Measurements from ENCODE around the gene LDAH.

Gene LDAH

DNA sequence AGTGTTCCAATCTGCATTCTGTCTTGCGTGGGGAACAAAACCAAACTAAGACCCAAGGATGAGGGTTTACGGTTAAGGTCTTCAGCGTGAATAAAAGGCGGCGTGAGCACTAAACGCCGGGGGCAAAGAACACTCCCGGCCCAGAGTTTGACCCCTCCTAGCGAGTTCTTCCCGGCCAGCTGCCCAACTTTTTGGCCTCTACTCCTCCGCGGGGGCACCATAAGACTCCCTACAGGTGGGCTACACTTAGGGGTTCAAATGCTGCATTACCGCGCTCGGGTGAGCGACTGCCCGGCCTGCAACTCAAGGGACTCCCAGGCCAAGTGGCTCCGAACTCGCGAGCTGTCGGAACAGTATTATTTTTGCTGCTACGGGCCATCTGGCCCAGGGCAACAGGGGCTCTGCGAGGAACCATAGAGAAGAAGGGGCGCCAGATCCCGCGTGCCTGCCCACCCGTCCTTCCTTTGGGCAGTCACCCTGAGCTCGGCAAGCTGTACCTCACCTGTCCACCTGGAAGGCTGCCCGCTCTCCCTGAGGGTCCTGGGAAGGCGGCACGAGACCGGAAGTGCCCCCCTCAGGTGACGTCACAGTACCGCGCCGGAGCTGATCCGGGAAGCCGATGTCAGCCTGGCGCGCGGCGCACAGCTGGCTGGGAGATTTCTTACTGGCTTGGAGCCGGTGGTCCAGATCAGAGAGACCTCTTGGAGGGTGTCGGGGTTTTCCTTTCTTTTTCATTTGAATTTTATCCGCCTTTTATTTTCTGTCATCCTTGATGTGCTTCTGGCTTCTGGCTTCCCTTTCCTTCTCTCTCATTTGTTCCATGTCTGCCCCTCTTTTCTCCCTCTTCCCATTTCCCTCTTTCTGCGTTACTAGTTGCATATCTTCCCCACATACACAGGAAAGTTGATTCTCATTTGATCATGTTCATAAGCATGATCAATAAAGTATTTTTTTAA lies at the start of gene LDAH:
TSS of gene LDAH (minus strand) at position 567 of the 956 bp plus-strand sequence. CDS start 21,638 bp downstream, outside the sequence.
- H3K36me3 ChIP-seq (ENCODE audit: control insufficient read depth in 5 of 5, insufficient read depth in 5 of 5, low read length in 5 of 5): no peaks in the 10 kb centered on the region
- H3K4me1 ChIP-seq (ENCODE audit: control insufficient read depth in 5 of 5, insufficient read depth in 5 of 5, low read length in 5 of 5): peaks cover 0 to 15% (median 2%) of the 10 kb centered on the region in 5 donors
- peak within 1 kb of the TSS; percentile 91 for H3K27ac ChIP-seq (ENCODE audit: low read depth, low read length)
- no peaks in the 10 kb centered on the region for H3K9me3 ChIP-seq (ENCODE audit: control insufficient read depth in 5 of 5, low read length in 5 of 5)
- H3K9ac ChIP-seq (ENCODE audit: low read length in 5 of 5): peak within 1 kb of the TSS; percentile 68 to 90 (median 89)
- no peaks in the 10 kb centered on the region for H3K27me3 ChIP-seq (ENCODE audit: control insufficient read depth in 5 of 5, insufficient read depth in 4 of 5, low read length in 5 of 5)
- peak within 1 kb of the TSS; percentile 82 to 95 (median 95) for H3K4me3 ChIP-seq (ENCODE audit: low read depth in 1 of 5, low read length in 5 of 5)

DNA sequence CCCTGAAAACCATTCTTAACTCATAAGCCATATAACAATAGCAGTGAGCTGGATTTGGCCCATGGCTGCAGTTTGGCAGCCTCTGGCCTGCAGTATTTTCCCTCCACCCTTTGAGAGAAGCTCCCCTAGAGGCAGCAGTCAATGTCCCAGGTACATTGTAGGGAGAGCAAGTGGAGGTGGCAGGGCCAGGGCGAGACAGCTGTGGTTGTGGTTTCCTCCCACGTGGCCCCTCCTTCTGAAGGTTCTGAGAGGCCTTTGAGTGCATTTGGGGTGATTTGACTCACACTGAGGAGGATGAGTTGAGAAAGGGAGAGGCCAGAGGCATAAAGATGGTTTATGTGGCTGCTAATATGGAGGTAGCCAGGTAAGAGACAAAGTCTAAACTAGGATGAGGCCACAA lies 45.5 kb upstream of the LDAH start:
- H3K4me3 ChIP-seq (ENCODE audit: low read depth in 1 of 5, low read length in 5 of 5): no peak overlapping the region
- no peaks in the 10 kb centered on the region for H3K36me3 ChIP-seq (ENCODE audit: control insufficient read depth in 5 of 5, insufficient read depth in 5 of 5, low read length in 5 of 5)
- no peak overlapping the region for H3K27ac ChIP-seq (ENCODE audit: low read depth, low read length)
- H3K9me3 ChIP-seq (ENCODE audit: control insufficient read depth in 5 of 5, low read length in 5 of 5): peaks cover 0 to 5% (median 0%) of the 10 kb centered on the region in 5 donors
- H3K9ac ChIP-seq (ENCODE audit: low read length in 5 of 5): no peak overlapping the region
- peaks cover 0 to 7% (median 2%) of the 10 kb centered on the region in 5 donors for H3K27me3 ChIP-seq (ENCODE audit: control insufficient read depth in 5 of 5, insufficient read depth in 4 of 5, low read length in 5 of 5)
- H3K4me1 ChIP-seq (ENCODE audit: control insufficient read depth in 5 of 5, insufficient read depth in 5 of 5, low read length in 5 of 5): no peaks in the 10 kb centered on the region

DNA sequence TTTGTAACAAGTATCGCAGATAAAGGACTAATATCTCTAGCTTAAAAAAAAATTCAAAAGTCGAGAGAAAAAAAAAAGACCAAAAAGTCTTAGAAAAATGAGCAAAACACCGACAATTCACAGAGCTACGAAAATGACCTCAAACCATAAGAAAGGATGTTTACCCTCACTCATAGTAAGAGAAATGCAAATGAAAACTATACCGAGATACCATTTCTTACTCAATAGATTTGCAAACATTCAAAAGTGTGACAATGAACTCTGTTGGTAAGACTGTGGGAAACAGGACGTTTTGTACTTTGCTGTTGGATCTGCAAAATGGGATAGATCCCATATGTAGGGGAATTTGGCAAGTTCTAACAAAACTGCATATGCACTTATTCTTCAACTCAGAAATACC lies 39.9 kb upstream of the LDAH start:
- Histone ChIP-seq H3K36me3 (ENCODE audit: control insufficient read depth in 5 of 5, insufficient read depth in 5 of 5, low read length in 5 of 5) (no peaks in the 10 kb centered on the region), H3K9me3 (ENCODE audit: control insufficient read depth in 5 of 5, low read length in 5 of 5) (peaks cover 0 to 5% (median 0%) of the 10 kb centered on the region in 5 donors), H3K4me1 (ENCODE audit: control insufficient read depth in 5 of 5, insufficient read depth in 5 of 5, low read length in 5 of 5) (no peaks in the 10 kb centered on the region), H3K27me3 (ENCODE audit: control insufficient read depth in 5 of 5, insufficient read depth in 4 of 5, low read length in 5 of 5) (peaks cover 0 to 2% (median 0%) of the 10 kb centered on the region in 5 donors), H3K9ac (ENCODE audit: low read length in 5 of 5) (no peak overlapping the region), H3K27ac (ENCODE audit: low read depth, low read length) (no peak overlapping the region), H3K4me3 (ENCODE audit: low read depth in 1 of 5, low read length in 5 of 5) (no peak overlapping the region)

DNA sequence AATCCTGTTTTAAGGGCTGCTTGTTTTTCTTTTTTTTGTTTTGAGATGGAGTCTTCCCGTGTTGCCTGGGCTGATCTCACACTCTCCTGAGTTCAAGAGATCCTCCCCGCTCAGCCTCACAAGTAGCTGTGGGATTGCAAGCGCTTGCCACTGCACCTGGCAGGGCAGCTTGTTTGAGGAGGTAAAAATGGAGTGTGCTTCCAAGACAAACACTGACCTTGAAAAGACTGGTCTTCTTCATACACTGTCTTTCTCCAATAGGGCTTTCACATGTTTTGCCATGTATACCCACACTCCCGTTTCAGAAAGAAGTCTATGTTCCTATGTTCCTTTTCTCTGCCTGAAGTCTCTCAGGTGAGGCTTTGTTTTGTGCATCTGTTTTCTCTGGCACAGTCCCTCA lies 32.6 kb upstream of the LDAH start:
- Histone ChIP-seq H3K36me3 (ENCODE audit: control insufficient read depth in 5 of 5, insufficient read depth in 5 of 5, low read length in 5 of 5) (no peaks in the 10 kb centered on the region), H3K4me1 (ENCODE audit: control insufficient read depth in 5 of 5, insufficient read depth in 5 of 5, low read length in 5 of 5) (no peaks in the 10 kb centered on the region), H3K27me3 (ENCODE audit: control insufficient read depth in 5 of 5, insufficient read depth in 4 of 5, low read length in 5 of 5) (peaks cover 0 to 4% (median 0%) of the 10 kb centered on the region in 5 donors), H3K4me3 (ENCODE audit: low read depth in 1 of 5, low read length in 5 of 5) (no peak overlapping the region), H3K27ac (ENCODE audit: low read depth, low read length) (no peak overlapping the region), H3K9ac (ENCODE audit: low read length in 5 of 5) (no peak overlapping the region), H3K9me3 (ENCODE audit: control insufficient read depth in 5 of 5, low read length in 5 of 5) (no peaks in the 10 kb centered on the region)

DNA sequence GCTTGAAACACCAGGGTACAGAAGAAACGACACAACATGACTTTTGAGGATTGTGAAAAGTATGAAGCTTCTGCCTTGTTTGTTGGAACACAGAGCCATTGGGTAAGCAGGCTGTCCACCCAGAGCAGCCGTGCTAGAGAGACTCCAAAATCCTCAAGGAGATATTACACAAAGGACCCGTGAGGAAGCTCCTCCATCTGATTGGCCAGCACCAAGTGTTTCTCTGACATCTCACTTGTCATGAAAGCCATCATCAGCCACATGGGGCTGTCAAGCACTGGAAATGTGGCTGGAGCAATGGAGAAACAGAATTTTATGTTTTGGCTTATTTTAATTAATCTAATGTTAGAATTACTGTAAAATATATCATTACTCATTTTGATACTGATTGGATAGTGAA lies 29.8 kb upstream of the LDAH start:
- Histone ChIP-seq H3K9ac (ENCODE audit: low read length in 5 of 5) (no peak overlapping the region), H3K4me1 (ENCODE audit: control insufficient read depth in 5 of 5, insufficient read depth in 5 of 5, low read length in 5 of 5) (no peaks in the 10 kb centered on the region), H3K27me3 (ENCODE audit: control insufficient read depth in 5 of 5, insufficient read depth in 4 of 5, low read length in 5 of 5) (peaks cover 0 to 4% (median 0%) of the 10 kb centered on the region in 5 donors), H3K36me3 (ENCODE audit: control insufficient read depth in 5 of 5, insufficient read depth in 5 of 5, low read length in 5 of 5) (no peaks in the 10 kb centered on the region), H3K9me3 (ENCODE audit: control insufficient read depth in 5 of 5, low read length in 5 of 5) (no peaks in the 10 kb centered on the region), H3K4me3 (ENCODE audit: low read depth in 1 of 5, low read length in 5 of 5) (no peak overlapping the region), H3K27ac (ENCODE audit: low read depth, low read length) (no peak overlapping the region)

DNA sequence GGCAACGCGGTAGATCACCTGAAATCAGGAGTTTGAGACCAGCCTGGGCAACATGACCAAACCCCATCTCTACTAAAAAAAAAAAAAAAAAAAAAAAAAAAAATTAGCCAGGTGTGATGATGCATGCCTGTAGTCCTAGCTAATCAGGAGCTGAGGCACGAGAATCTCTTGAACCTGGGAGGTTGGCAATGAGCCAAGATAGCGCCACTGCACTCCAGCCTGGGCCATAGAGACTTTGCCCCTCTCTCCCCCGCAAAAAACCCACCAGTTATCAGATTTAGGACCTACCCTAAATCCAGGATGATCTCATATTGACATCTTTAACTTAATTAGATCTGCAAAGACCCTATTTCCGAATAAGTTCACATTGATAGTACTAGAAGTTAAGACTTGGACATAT lies 29.2 kb upstream of the LDAH start:
- Histone ChIP-seq H3K4me3 (ENCODE audit: low read depth in 1 of 5, low read length in 5 of 5) (no peak overlapping the region), H3K9me3 (ENCODE audit: control insufficient read depth in 5 of 5, low read length in 5 of 5) (no peaks in the 10 kb centered on the region), H3K27me3 (ENCODE audit: control insufficient read depth in 5 of 5, insufficient read depth in 4 of 5, low read length in 5 of 5) (peaks cover 0 to 4% (median 0%) of the 10 kb centered on the region in 5 donors), H3K36me3 (ENCODE audit: control insufficient read depth in 5 of 5, insufficient read depth in 5 of 5, low read length in 5 of 5) (no peaks in the 10 kb centered on the region), H3K9ac (ENCODE audit: low read length in 5 of 5) (no peak overlapping the region), H3K27ac (ENCODE audit: low read depth, low read length) (no peak overlapping the region), H3K4me1 (ENCODE audit: control insufficient read depth in 5 of 5, insufficient read depth in 5 of 5, low read length in 5 of 5) (no peaks in the 10 kb centered on the region)

DNA sequence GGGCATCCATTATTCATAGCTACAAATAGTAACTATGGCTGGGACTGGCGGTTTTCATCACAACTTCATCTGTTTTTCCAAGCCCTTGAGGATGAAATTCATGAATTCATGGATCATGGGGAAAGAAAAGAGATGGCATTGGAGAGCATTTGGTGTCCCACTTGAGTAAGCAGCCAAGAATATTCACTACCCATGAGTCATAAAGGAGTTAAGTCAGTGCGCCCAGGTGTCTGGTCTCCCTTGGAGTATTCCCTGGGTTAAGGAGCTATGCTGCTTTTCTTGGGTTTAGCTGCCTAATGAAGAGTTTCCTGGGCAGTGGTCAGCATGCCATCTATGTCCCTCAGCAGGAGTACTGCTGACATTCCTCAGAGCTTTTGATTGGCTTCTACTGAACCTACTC lies 21.3 kb upstream of the LDAH start:
- H3K36me3 ChIP-seq (ENCODE audit: control insufficient read depth in 5 of 5, insufficient read depth in 5 of 5, low read length in 5 of 5): no peaks in the 10 kb centered on the region

DNA sequence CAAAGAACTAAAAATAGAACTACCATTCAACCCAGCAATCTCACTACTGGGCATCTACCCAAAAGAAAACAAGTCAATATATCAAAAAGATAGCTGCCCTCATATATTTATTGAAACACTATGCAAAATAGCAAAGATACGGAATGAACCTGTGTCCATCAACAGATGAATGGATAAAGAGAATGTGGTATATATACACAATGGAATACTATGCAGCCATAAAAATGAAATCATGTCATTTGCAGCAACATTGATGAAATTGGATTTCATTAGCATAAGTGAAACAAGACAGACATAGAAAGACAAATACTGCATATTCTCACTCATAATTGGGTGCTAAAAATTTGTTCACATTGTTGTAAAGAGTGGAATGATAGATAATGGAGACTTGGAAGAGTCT lies 16.2 kb upstream of the LDAH start:
- Histone ChIP-seq H3K9ac (ENCODE audit: low read length in 5 of 5) (no peak overlapping the region), H3K4me3 (ENCODE audit: low read depth in 1 of 5, low read length in 5 of 5) (no peak overlapping the region), H3K27ac (ENCODE audit: low read depth, low read length) (no peak overlapping the region), H3K4me1 (ENCODE audit: control insufficient read depth in 5 of 5, insufficient read depth in 5 of 5, low read length in 5 of 5) (no peaks in the 10 kb centered on the region), H3K27me3 (ENCODE audit: control insufficient read depth in 5 of 5, insufficient read depth in 4 of 5, low read length in 5 of 5) (peaks cover 0 to 8% (median 4%) of the 10 kb centered on the region in 5 donors), H3K9me3 (ENCODE audit: control insufficient read depth in 5 of 5, low read length in 5 of 5) (peaks cover 0 to 3% (median 0%) of the 10 kb centered on the region in 5 donors), H3K36me3 (ENCODE audit: control insufficient read depth in 5 of 5, insufficient read depth in 5 of 5, low read length in 5 of 5) (no peaks in the 10 kb centered on the region)

More for the DNA sequence above, 21.3 kb upstream of the LDAH start:
- no peak overlapping the region for H3K4me3 ChIP-seq (ENCODE audit: low read depth in 1 of 5, low read length in 5 of 5)
- H3K9ac ChIP-seq (ENCODE audit: low read length in 5 of 5): no peak overlapping the region
- no peaks in the 10 kb centered on the region for H3K4me1 ChIP-seq (ENCODE audit: control insufficient read depth in 5 of 5, insufficient read depth in 5 of 5, low read length in 5 of 5)
- H3K9me3 ChIP-seq (ENCODE audit: control insufficient read depth in 5 of 5, low read length in 5 of 5): peaks cover 0 to under 1% (median 0%) of the 10 kb centered on the region in 5 donors
- no peak overlapping the region for H3K27ac ChIP-seq (ENCODE audit: low read depth, low read length)
- peaks cover 0 to 4% (median under 1%) of the 10 kb centered on the region in 5 donors for H3K27me3 ChIP-seq (ENCODE audit: control insufficient read depth in 5 of 5, insufficient read depth in 4 of 5, low read length in 5 of 5)

DNA sequence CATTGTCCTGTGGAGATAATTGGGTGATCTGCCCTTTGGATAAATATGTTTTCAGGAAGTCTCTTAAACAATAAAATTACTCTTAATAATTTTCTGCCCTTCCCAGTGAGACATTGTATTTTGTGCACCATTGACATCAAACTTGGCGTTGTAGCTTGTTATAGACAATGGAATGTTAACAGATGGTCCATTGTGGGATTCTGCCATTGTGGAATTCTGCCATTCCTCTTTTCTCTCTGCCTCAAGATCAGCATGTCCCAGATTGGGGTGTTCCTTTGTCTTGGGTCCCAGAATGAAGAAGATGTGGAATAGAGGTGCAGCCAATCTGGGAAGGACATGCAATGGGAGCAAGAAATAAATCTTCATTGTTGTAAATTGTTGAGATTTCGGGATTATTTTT lies 15.1 kb upstream of the LDAH start:
- no peaks in the 10 kb centered on the region for H3K36me3 ChIP-seq (ENCODE audit: control insufficient read depth in 5 of 5, insufficient read depth in 5 of 5, low read length in 5 of 5)
- H3K27me3 ChIP-seq (ENCODE audit: control insufficient read depth in 5 of 5, insufficient read depth in 4 of 5, low read length in 5 of 5): peaks cover 0 to 9% (median 4%) of the 10 kb centered on the region in 5 donors
- peaks cover 0 to 3% (median 0%) of the 10 kb centered on the region in 5 donors for H3K9me3 ChIP-seq (ENCODE audit: control insufficient read depth in 5 of 5, low read length in 5 of 5)
- no peak overlapping the region for H3K9ac ChIP-seq (ENCODE audit: low read length in 5 of 5)
- H3K4me1 ChIP-seq (ENCODE audit: control insufficient read depth in 5 of 5, insufficient read depth in 5 of 5, low read length in 5 of 5): no peaks in the 10 kb centered on the region
- no peak overlapping the region for H3K4me3 ChIP-seq (ENCODE audit: low read depth in 1 of 5, low read length in 5 of 5)
- no peak overlapping the region for H3K27ac ChIP-seq (ENCODE audit: low read depth, low read length)

DNA sequence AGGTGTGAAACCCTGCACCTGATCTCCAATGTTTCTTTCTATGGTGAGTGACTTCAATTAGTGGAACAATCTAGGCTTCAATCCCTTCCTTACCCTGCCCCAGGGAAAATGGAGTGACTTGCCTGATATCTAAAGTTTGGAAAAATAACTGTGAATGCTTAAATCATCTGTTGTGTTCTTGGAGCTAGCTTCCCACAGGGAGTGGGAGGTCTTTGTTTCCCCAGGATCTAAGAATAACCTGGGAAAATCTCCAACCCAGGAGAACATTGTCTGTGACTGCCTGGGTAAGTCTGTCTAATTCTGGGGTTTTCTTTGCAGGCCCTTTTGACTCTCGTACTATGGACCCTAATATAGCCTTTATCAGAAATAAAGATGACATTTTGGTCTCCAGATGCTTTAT lies 13.6 kb upstream of the LDAH start:
- Histone ChIP-seq H3K27ac (ENCODE audit: low read depth, low read length) (no peak overlapping the region), H3K9me3 (ENCODE audit: control insufficient read depth in 5 of 5, low read length in 5 of 5) (peaks cover 0 to 3% (median 0%) of the 10 kb centered on the region in 5 donors), H3K4me1 (ENCODE audit: control insufficient read depth in 5 of 5, insufficient read depth in 5 of 5, low read length in 5 of 5) (no peaks in the 10 kb centered on the region), H3K9ac (ENCODE audit: low read length in 5 of 5) (no peak overlapping the region), H3K4me3 (ENCODE audit: low read depth in 1 of 5, low read length in 5 of 5) (no peak overlapping the region), H3K36me3 (ENCODE audit: control insufficient read depth in 5 of 5, insufficient read depth in 5 of 5, low read length in 5 of 5) (no peaks in the 10 kb centered on the region), H3K27me3 (ENCODE audit: control insufficient read depth in 5 of 5, insufficient read depth in 4 of 5, low read length in 5 of 5) (peaks cover 3 to 8% (median 5%) of the 10 kb centered on the region in 5 donors)

Data from subcutaneous abdominal adipose tissue (tissue), 5 donors.